Calu3 (cell line): ENCODE data around the gene RNF181. TPM values are rescaled to one million over a fixed set of nuclear protein-coding genes. Genes with fewer than 3 reads are reported as not detected.
A peak's percentile ranks its signal among the peaks of the same experiment; 100 is the strongest.

Source experiments
- BruUV-seq: library from RNA; stranded (reverse); fragments of 400-500 nt; replicated peaks from 2 replicates; lab custom pipeline; 2021; lab: Mats Ljungman, UMichigan
- CTCF ChIA-PET: fragments of 300-600 bp; sonication (Branson Sonifier 250); formaldehyde crosslinking; loops from one replicate; lab custom pipeline; 2022; ENCODE audit warnings: antibody characterized with exemption; lab: Charles Lee
- DNase-seq: peaks from one replicate; pipeline ENCODE4 v3.0.0; 2022
- H3K27ac Mint-ChIP-seq: one replicate; pipeline ENCODE4 v1.8.0; 2022; ENCODE audit warnings: mixed read lengths; ENCODE audit not compliant: unreplicated experiment
- H3K27me3 Mint-ChIP-seq: one replicate; pipeline ENCODE4 v1.8.0; 2022; ENCODE audit warnings: mixed read lengths; ENCODE audit not compliant: unreplicated experiment
- H3K36me3 Mint-ChIP-seq: one replicate; pipeline ENCODE4 v1.8.0; 2022; ENCODE audit warnings: mild to moderate bottlenecking, moderate library complexity, mixed read lengths; ENCODE audit not compliant: insufficient read depth, unreplicated experiment
- H3K4me1 Mint-ChIP-seq: one replicate; pipeline ENCODE4 v1.8.0; 2022; ENCODE audit warnings: mild to moderate bottlenecking, low read depth, mixed read lengths; ENCODE audit not compliant: unreplicated experiment
- H3K4me3 Mint-ChIP-seq: one replicate; pipeline ENCODE4 v1.8.0; 2022; ENCODE audit warnings: mild to moderate bottlenecking, low read depth, moderate library complexity, mixed read lengths; ENCODE audit not compliant: unreplicated experiment
- H3K9me3 Mint-ChIP-seq: one replicate; pipeline ENCODE4 v1.8.0; 2022; ENCODE audit warnings: low read depth, mixed read lengths; ENCODE audit not compliant: unreplicated experiment
- CTCF ChIP-seq: fragments of 200-600 bp; IDR thresholded peaks from one replicate; pipeline ENCODE4 v1.8.0; 2022; ENCODE audit warnings: antibody characterized with exemption; ENCODE audit not compliant: unreplicated experiment
- intact Hi-C: fragments of 100-400 bp; cut with micrococcal nuclease; formaldehyde crosslinking; loops from one replicate; pipeline ENCODE4 v1.10.0; 2022; ENCODE audit not compliant: unreplicated experiment
- total RNA-seq: library from RNA; stranded (reverse); gene quantifications from 2 replicates; pipeline ENCODE4 v1.2.3, GENCODE V29; 2022

The RNF181 gene
- total RNA-seq, 1 experiment from 2014 or later = 101 TPM

GRCh38 chr2:85597241-85597640 lies 1.7 kb downstream of the RNF181 start:
- CTCF ChIA-PET = interaction anchor here (0.7 kb wide), 1 partner anchor 20 kb away, joined by 9 read pairs; the partner anchor contains the start of gene VAMP8
- peak overlapping the region; percentile 98 for H3K4me3 Mint-ChIP-seq
- no peaks in the 10 kb centered on the region for H3K27me3 Mint-ChIP-seq
- no peaks in the 10 kb centered on the region for H3K4me1 Mint-ChIP-seq
- no peak for TF ChIP-seq CTCF
- no peaks in the 10 kb centered on the region for H3K9me3 Mint-ChIP-seq
- DNase-seq = no peak
- intact Hi-C loops = no loop called here
- H3K27ac Mint-ChIP-seq = no peak overlapping the region
- TSS peak; percentile 37 for BruUV-seq
- peaks cover 60% of the 10 kb centered on the region for H3K36me3 Mint-ChIP-seq

GRCh38 chr2:85598594-85599340 lies 3.2 kb downstream of the RNF181 start:
- Mint-ChIP-seq H3K36me3 (peaks cover 73% of the 10 kb centered on the region), H3K9me3 (no peaks in the 10 kb centered on the region), H3K27me3 (no peaks in the 10 kb centered on the region), H3K4me3 (no peak overlapping the region), H3K27ac (no peak overlapping the region), H3K4me1 (peaks cover 3% of the 10 kb centered on the region)
- BruUV-seq = no TSS peak
- DNase-seq = no peak
- CTCF ChIA-PET = interaction anchor here (0.5 to 1.2 kb wide), 2 partner anchors 14 to 47 kb away, joined by 3 read pairs; partner anchors contain the start of gene VAMP5
- TF ChIP-seq CTCF = no peak
- intact Hi-C loops = no loop called here

- no peak for DNase-seq
- BruUV-seq = no TSS peak
- H3K9me3 Mint-ChIP-seq = no peaks in the 10 kb centered on the region
- H3K36me3 Mint-ChIP-seq = peaks cover 72% of the 10 kb centered on the region
- CTCF ChIA-PET = interaction anchor here (0.5 kb wide), 1 partner anchor 15 kb away, joined by 3 read pairs; the partner anchor contains the start of gene VAMP5
- H3K4me1 Mint-ChIP-seq = peaks cover 8% of the 10 kb centered on the region
- intact Hi-C loops = no loop called here
- H3K4me3 Mint-ChIP-seq = no peak overlapping the region
- no peaks in the 10 kb centered on the region for H3K27me3 Mint-ChIP-seq
- H3K27ac Mint-ChIP-seq = no peak overlapping the region
- TF ChIP-seq CTCF = no peak
Measured at GRCh38 chr2:85599468-85600234, 4.1 kb downstream of the RNF181 start.

GRCh38 chr2:85600235-85600575 lies 4.7 kb downstream of the RNF181 start:
- TF ChIP-seq CTCF = no peak
- peaks cover 8% of the 10 kb centered on the region for H3K4me1 Mint-ChIP-seq
- no peak overlapping the region for H3K4me3 Mint-ChIP-seq
- H3K27ac Mint-ChIP-seq = no peak overlapping the region
- CTCF ChIA-PET = no interaction called here
- DNase-seq = no peak
- H3K36me3 Mint-ChIP-seq = peaks cover 71% of the 10 kb centered on the region
- no TSS peak for BruUV-seq
- intact Hi-C loops = no loop called here
- no peaks in the 10 kb centered on the region for H3K9me3 Mint-ChIP-seq
- H3K27me3 Mint-ChIP-seq = no peaks in the 10 kb centered on the region
